ENCODE data around the gene SCRN2. TPM values are rescaled to one million over a fixed set of nuclear protein-coding genes. Genes with fewer than 3 reads are reported as not detected.

SCRN2 gene
- total and polyA plus RNA-seq, 8 donors, result 7.0 to 44.9 (median 28.8) TPM

- Histone ChIP-seq H3K36me3 (peaks cover 35 to 68% (median 59%) of the 10 kb centered on the region in 4 donors), H3K9me3 (no peaks in the 10 kb centered on the region), H3K27ac (no peak overlapping the region), H3K4me3 (no peak overlapping the region), H3K4me1 (peaks cover 29 to 41% (median 37%) of the 10 kb centered on the region in 4 donors), H3K27me3 (no peaks in the 10 kb centered on the region)
- WGBS, 5 donors, result 83 to 95% (median 92%) methylated on average over 10 to 11 of the region's 11 CpGs
- peak in 1 of 2 donors; percentile 11 for DNase-seq
- TF ChIP-seq POLR2AphosphoS5 (IDR thresholded peaks at IDR 0.05) (no peak), EP300 (IDR thresholded peaks at IDR 0.05) (no peak), POLR2A (IDR thresholded peaks at IDR 0.05) (no peak)
- TF ChIP-seq, protein P1, sequence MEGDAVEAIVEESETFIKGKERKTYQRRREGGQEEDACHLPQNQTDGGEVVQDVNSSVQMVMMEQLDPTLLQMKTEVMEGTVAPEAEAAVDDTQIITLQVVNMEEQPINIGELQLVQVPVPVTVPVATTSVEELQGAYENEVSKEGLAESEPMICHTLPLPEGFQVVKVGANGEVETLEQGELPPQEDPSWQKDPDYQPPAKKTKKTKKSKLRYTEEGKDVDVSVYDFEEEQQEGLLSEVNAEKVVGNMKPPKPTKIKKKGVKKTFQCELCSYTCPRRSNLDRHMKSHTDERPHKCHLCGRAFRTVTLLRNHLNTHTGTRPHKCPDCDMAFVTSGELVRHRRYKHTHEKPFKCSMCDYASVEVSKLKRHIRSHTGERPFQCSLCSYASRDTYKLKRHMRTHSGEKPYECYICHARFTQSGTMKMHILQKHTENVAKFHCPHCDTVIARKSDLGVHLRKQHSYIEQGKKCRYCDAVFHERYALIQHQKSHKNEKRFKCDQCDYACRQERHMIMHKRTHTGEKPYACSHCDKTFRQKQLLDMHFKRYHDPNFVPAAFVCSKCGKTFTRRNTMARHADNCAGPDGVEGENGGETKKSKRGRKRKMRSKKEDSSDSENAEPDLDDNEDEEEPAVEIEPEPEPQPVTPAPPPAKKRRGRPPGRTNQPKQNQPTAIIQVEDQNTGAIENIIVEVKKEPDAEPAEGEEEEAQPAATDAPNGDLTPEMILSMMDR (IDR thresholded peaks at IDR 0.05), result no peak
- intact Hi-C loops (cut with DNase I; ENCODE audit: low total_unique reads), result no loop called here
These were observed 33.7 kb downstream of the SCRN2 start for GRCh38 chr17:47807421-47807820.

- TF ChIP-seq, protein P1 (IDR thresholded peaks at IDR 0.05), result no peak
- TF ChIP-seq POLR2AphosphoS5 (IDR thresholded peaks at IDR 0.05) (no peak), POLR2A (IDR thresholded peaks at IDR 0.05) (no peak), EP300 (IDR thresholded peaks at IDR 0.05) (no peak)
- peaks cover 24 to 36% (median 32%) of the 10 kb centered on the region in 4 donors for H3K4me1 ChIP-seq
- no peaks in the 10 kb centered on the region for H3K9me3 ChIP-seq
- intact Hi-C loops (cut with DNase I; ENCODE audit: low total_unique reads), result no loop called here
- WGBS, 5 donors, result 87 to 95% (median 93%) methylated on average over 9 of the region's 9 CpGs
- H3K4me3 ChIP-seq, result no peak overlapping the region
- no peak overlapping the region for H3K27ac ChIP-seq
- peaks cover 33 to 63% (median 53%) of the 10 kb centered on the region in 4 donors for H3K36me3 ChIP-seq
- DNase-seq, result peak in 1 of 2 donors; percentile 21
- no peaks in the 10 kb centered on the region for H3K27me3 ChIP-seq
These were observed 34.2 kb downstream of the SCRN2 start for GRCh38 chr17:47806913-47807255.

GRCh38 chr17:47806026-47806912 lies 34.8 kb downstream of the SCRN2 start:
- Histone ChIP-seq H3K4me1 (peaks cover 18 to 30% (median 26%) of the 10 kb centered on the region in 4 donors), H3K27ac (no peak overlapping the region), H3K9me3 (no peaks in the 10 kb centered on the region), H3K27me3 (no peaks in the 10 kb centered on the region), H3K4me3 (no peak overlapping the region), H3K36me3 (peaks cover 33 to 57% (median 51%) of the 10 kb centered on the region in 4 donors)
- TF ChIP-seq EP300 (IDR thresholded peaks at IDR 0.05), result no peak
- no peak for TF ChIP-seq POLR2A (IDR thresholded peaks at IDR 0.05)
- TF ChIP-seq, protein P1 (IDR thresholded peaks at IDR 0.05), result no peak
- no peak for TF ChIP-seq POLR2AphosphoS5 (IDR thresholded peaks at IDR 0.05)
- peak in 1 of 2 donors; percentile 17 for DNase-seq
- WGBS, 5 donors, result 87 to 94% (median 90%) methylated on average over 16 of the region's 16 CpGs
- intact Hi-C loops (cut with DNase I; ENCODE audit: low total_unique reads), result no loop called here

DNA sequence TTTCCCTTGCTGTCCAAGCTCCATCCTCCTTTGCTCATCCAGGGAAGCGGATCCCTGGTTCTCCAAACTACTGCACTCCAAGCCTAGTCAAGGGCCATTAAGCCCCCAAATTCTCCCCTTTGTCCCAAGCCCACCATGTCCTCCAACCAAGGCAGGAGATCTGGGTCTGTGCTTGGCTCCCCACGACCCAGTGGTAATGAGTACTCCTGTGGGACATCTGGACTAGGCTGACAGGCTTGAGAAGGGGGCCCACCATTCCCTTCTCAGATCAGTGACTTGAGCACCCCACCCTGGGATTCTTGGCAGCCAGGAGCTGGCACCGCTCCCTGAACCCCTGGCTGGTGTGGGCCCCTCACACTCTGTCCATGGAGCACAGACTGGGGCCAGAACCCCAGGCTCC lies 36.6 kb downstream of the SCRN2 start:
- TF ChIP-seq, protein P1 (IDR thresholded peaks at IDR 0.05), result no peak
- no peak for TF ChIP-seq POLR2AphosphoS5 (IDR thresholded peaks at IDR 0.05)
- TF ChIP-seq EP300 (IDR thresholded peaks at IDR 0.05), result no peak
- TF ChIP-seq POLR2A (IDR thresholded peaks at IDR 0.05), result no peak
- peaks cover 32 to 38% (median 35%) of the 10 kb centered on the region in 4 donors for H3K36me3 ChIP-seq
- DNase-seq, result peak in 1 of 2 donors; percentile 18
- intact Hi-C loops (cut with DNase I; ENCODE audit: low total_unique reads), result no loop called here
- H3K27me3 ChIP-seq, result no peaks in the 10 kb centered on the region
- H3K4me1 ChIP-seq, result peaks cover 4 to 15% (median 8%) of the 10 kb centered on the region in 4 donors
- H3K4me3 ChIP-seq, result no peak overlapping the region
- H3K9me3 ChIP-seq, result no peaks in the 10 kb centered on the region
- H3K27ac ChIP-seq, result no peak overlapping the region
- WGBS, 5 donors, result 56 to 67% (median 63%) methylated on average over 2 to 3 of the region's 3 CpGs
